DOHH2 (cell line): ENCODE measurements around the gene SLC2A13.

ENCODE experiments used
- H3F3A ChIP-seq: fragments of 200-600 bp; sonication (generic), shearing (Covaris generic); 2 replicates; pipeline ENCODE4 v1.6.0; 2016; ENCODE audit warnings: antibody characterized with exemption, mild to moderate bottlenecking; ENCODE audit not compliant: control insufficient read depth, insufficient read depth
- H3K27ac ChIP-seq: fragments of 200-600 bp; sonication (generic); 2 replicates; pipeline ENCODE4 v1.5.1; 2014; ENCODE audit warnings: low read depth, mild to moderate bottlenecking, low read length, moderate library complexity
- H3K27me3 ChIP-seq: fragments of 200-600 bp; sonication (generic); 2 replicates; pipeline ENCODE4 v1.6.1; 2014; ENCODE audit warnings: mild to moderate bottlenecking, low read length, mixed read lengths; ENCODE audit not compliant: control insufficient read depth
- H3K36me3 ChIP-seq: fragments of 200-600 bp; sonication (generic); 2 replicates; pipeline ENCODE4 v1.6.1; 2014; ENCODE audit warnings: mild to moderate bottlenecking, low read length, moderate library complexity, mixed read lengths; ENCODE audit not compliant: control insufficient read depth
- H3K4me1 ChIP-seq: fragments of 200-600 bp; sonication (generic); 2 replicates; pipeline ENCODE4 v1.6.1; 2014; ENCODE audit warnings: mild to moderate bottlenecking, low read length, mixed read lengths; ENCODE audit not compliant: control insufficient read depth
- H3K4me2 ChIP-seq: fragments of 200-600 bp; sonication (generic); 2 replicates; pipeline ENCODE4 v1.6.0; 2014; ENCODE audit warnings: mild to moderate bottlenecking, low read length, moderate library complexity
- H3K4me3 ChIP-seq: fragments of 200-600 bp; sonication (generic); 2 replicates; pipeline ENCODE4 v1.5.1; 2014; ENCODE audit warnings: mild to moderate bottlenecking, low read length, mixed read lengths
- H3K79me2 ChIP-seq: fragments of 200-600 bp; sonication (generic); 2 replicates; pipeline ENCODE4 v1.6.1; 2014; ENCODE audit warnings: mild to moderate bottlenecking, low read length, mixed read lengths; ENCODE audit not compliant: control insufficient read depth
- H3K9me2 ChIP-seq: fragments of 200-600 bp; sonication (generic); replicated peaks from 2 replicates; pipeline ENCODE4 v1.6.1; 2014; ENCODE audit warnings: mild to moderate bottlenecking, low read length, mixed read lengths; ENCODE audit not compliant: control insufficient read depth
- H3K9me3 ChIP-seq: fragments of 200-600 bp; sonication (generic); 2 replicates; pipeline ENCODE4 v1.6.1; 2014; ENCODE audit warnings: antibody characterized with exemption, low read length, mixed read lengths; ENCODE audit not compliant: control insufficient read depth, insufficient read depth
- H4K20me1 ChIP-seq: fragments of 200-600 bp; sonication (generic); 2 replicates; pipeline ENCODE4 v1.6.0; 2014; ENCODE audit warnings: low read depth, mild to moderate bottlenecking, antibody characterized with exemption, low read length, moderate library complexity; ENCODE audit not compliant: control insufficient read depth, insufficient read depth
- CTCF ChIP-seq: fragments of 200-600 bp; sonication (generic); IDR thresholded peaks from one replicate; pipeline ENCODE4 v1.5.1; 2014; ENCODE audit warnings: antibody characterized with exemption, mild to moderate bottlenecking, low read depth, low read length; ENCODE audit not compliant: poor library complexity, severe bottlenecking
- EZH2phosphoT487 ChIP-seq: fragments of 200-600 bp; sonication (generic); IDR thresholded peaks from 2 replicates; pipeline ENCODE4 v1.6.1; 2017; ENCODE audit warnings: borderline replicate concordance, mild to moderate bottlenecking, antibody characterized with exemption, low read length, moderate library complexity, mixed read lengths

The SLC2A13 gene

GRCh38 chr12:39972119-39972518 is 133.8 kb downstream of the SLC2A13 start:
- H3K4me2 ChIP-seq, result no peak overlapping the region
- no peak overlapping the region for H3K4me3 ChIP-seq
- no peaks in the 10 kb centered on the region for H3K36me3 ChIP-seq
- H3K9me2 ChIP-seq, result no peaks in the 10 kb centered on the region
- no peak overlapping the region for H3K27ac ChIP-seq
- TF ChIP-seq EZH2phosphoT487 (no peak), CTCF (no peak)
- H3K4me1 ChIP-seq, result no peaks in the 10 kb centered on the region
- no peaks in the 10 kb centered on the region for H3K27me3 ChIP-seq
- no peaks in the 10 kb centered on the region for H3F3A ChIP-seq
- H3K9me3 ChIP-seq, result no peaks in the 10 kb centered on the region
- no peaks in the 10 kb centered on the region for H3K79me2 ChIP-seq
- H4K20me1 ChIP-seq, result no peaks in the 10 kb centered on the region

GRCh38 chr12:39971348-39971747 is 134.5 kb downstream of the SLC2A13 start:
- TF ChIP-seq CTCF, result no peak
- no peak for TF ChIP-seq EZH2phosphoT487
- H3K36me3 ChIP-seq, result no peaks in the 10 kb centered on the region

GRCh38 chr12:39966721-39967120 is 139.2 kb downstream of the SLC2A13 start:
- H3K36me3 ChIP-seq, result no peaks in the 10 kb centered on the region
- no peaks in the 10 kb centered on the region for H3K79me2 ChIP-seq
- TF ChIP-seq CTCF (no peak), EZH2phosphoT487 (no peak)
- no peak overlapping the region for H3K4me2 ChIP-seq
- no peaks in the 10 kb centered on the region for H3F3A ChIP-seq
- no peak overlapping the region for H3K27ac ChIP-seq
- no peaks in the 10 kb centered on the region for H3K4me1 ChIP-seq
- H3K9me2 ChIP-seq, result no peaks in the 10 kb centered on the region
- no peaks in the 10 kb centered on the region for H4K20me1 ChIP-seq
- no peaks in the 10 kb centered on the region for H3K27me3 ChIP-seq
- no peak overlapping the region for H3K4me3 ChIP-seq
- H3K9me3 ChIP-seq, result no peaks in the 10 kb centered on the region

More at GRCh38 chr12:39971348-39971747, 134.5 kb downstream of the SLC2A13 start:
- Histone ChIP-seq H3K27me3 (no peaks in the 10 kb centered on the region), H3K79me2 (no peaks in the 10 kb centered on the region), H3K4me1 (no peaks in the 10 kb centered on the region), H3K9me2 (no peaks in the 10 kb centered on the region), H3K27ac (no peak overlapping the region), H3K9me3 (no peaks in the 10 kb centered on the region), H3K4me2 (no peak overlapping the region), H3F3A (no peaks in the 10 kb centered on the region), H4K20me1 (no peaks in the 10 kb centered on the region), H3K4me3 (no peak overlapping the region)

- Histone ChIP-seq H3K9me3 (no peaks in the 10 kb centered on the region), H3F3A (no peaks in the 10 kb centered on the region), H3K27ac (no peak overlapping the region), H3K4me3 (no peak overlapping the region), H3K4me1 (no peaks in the 10 kb centered on the region), H3K9me2 (no peaks in the 10 kb centered on the region), H3K4me2 (no peak overlapping the region), H3K79me2 (no peaks in the 10 kb centered on the region), H4K20me1 (no peaks in the 10 kb centered on the region), H3K27me3 (no peaks in the 10 kb centered on the region), H3K36me3 (no peaks in the 10 kb centered on the region)
- TF ChIP-seq EZH2phosphoT487 (no peak), CTCF (no peak)
Measured at GRCh38 chr12:39966256-39966655, 139.6 kb downstream of the SLC2A13 start.
